Activated CD4-positive, alpha-beta memory T cell treated with anti-CD3 and anti-CD28 coated beads for 36 hours (primary cell): ENCODE measurements around the gene DCP2. TPM values are rescaled to one million over a fixed set of nuclear protein-coding genes. Genes with fewer than 3 reads are reported as not detected.

Experiments
- CTCF ChIA-PET: fragments of 350-600 bp; sonication (Branson Sonifier 250); formaldehyde crosslinking; loops from one replicate; lab custom pipeline; 2021; ENCODE audit warnings: antibody characterized with exemption, inconsistent platforms; lab: Charles Lee
- POLR2A ChIA-PET: fragments of 350-600 bp; sonication (Branson Sonifier 250); formaldehyde crosslinking; loops from one replicate; lab custom pipeline; 2021; ENCODE audit warnings: antibody characterized with exemption; lab: Charles Lee
- DNase-seq: peaks from one replicate; pipeline ENCODE4 v3.0.0-alpha.2; 2020
- H3K27ac Mint-ChIP-seq: one replicate; pipeline ENCODE4 v1.8.0; 2021; ENCODE audit warnings: mixed read lengths
- H3K27me3 Mint-ChIP-seq: one replicate; pipeline ENCODE4 v1.8.0; 2021; ENCODE audit warnings: mixed read lengths
- H3K36me3 Mint-ChIP-seq: one replicate; pipeline ENCODE4 v1.8.0; 2021; ENCODE audit warnings: mixed read lengths
- H3K4me1 Mint-ChIP-seq: one replicate; pipeline ENCODE4 v1.8.0; 2021; ENCODE audit warnings: low read depth, mixed read lengths
- H3K4me3 Mint-ChIP-seq: one replicate; pipeline ENCODE4 v1.8.0; 2021; ENCODE audit warnings: mild to moderate bottlenecking, mixed read lengths
- H3K9me3 Mint-ChIP-seq: one replicate; pipeline ENCODE4 v1.8.0; 2021; ENCODE audit warnings: mixed read lengths
- intact Hi-C: fragments of 100-400 bp; cut with micrococcal nuclease; formaldehyde crosslinking; loops from one replicate; pipeline ENCODE4 v1.15.1; 2023
- total RNA-seq, 2 experiments: library from RNA; stranded (reverse); gene quantifications; one replicate each; pipeline ENCODE4 v1.2.3, GENCODE V29; 2021

Gene DCP2
- total RNA-seq, 2 experiments from 2014 or later = 102 TPM

DNA sequence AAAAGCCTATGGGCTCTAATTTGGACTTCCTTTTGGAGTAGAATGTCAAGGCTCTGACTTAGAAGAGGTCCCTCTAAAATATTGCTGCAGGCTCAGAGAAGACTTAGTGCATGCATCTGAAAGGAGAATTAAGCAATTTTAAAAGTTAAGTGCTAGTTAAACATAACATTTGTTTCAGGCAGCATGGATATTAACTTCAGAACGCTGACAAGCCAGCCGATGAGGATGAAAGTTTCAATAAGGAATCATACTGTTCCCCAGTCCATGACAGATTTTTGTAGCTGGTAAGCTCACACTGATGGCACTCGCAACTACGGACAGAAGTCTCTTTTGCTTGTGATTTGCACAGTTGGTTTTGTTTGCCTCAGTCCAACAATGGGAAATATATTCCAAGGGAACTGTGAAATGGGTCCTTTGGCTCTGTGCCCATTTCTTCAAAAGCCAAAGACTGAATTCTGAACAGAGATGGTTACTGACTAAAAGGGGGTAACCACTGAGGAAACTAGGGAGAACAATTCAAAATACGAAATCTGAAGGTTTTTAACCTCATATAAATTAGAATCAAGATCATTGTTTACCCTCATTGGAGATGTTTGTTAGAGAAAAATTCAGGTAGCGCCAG is 47.6 kb downstream of the DCP2 start:
- peaks cover 31% of the 10 kb centered on the region for H3K36me3 Mint-ChIP-seq
- intact Hi-C loops = loop anchor here (5.0 to 10.0 kb wide), 2 partner anchors 271 to 498 kb away; no protein-coding TSS in a partner anchor
- H3K4me3 Mint-ChIP-seq = no peak overlapping the region
- H3K27ac Mint-ChIP-seq = no peak overlapping the region
- ChIA-PET CTCF (interaction anchor here (1.1 to 1.9 kb wide), 2 partner anchors 29 to 48 kb away, joined by 5 to 10 read pairs; partner anchors contain the start of gene DCP2), POLR2A (no interaction called here)
- H3K9me3 Mint-ChIP-seq = no peaks in the 10 kb centered on the region
- no peak for DNase-seq
- H3K4me1 Mint-ChIP-seq = peaks cover 53% of the 10 kb centered on the region
- H3K27me3 Mint-ChIP-seq = no peaks in the 10 kb centered on the region

DNA sequence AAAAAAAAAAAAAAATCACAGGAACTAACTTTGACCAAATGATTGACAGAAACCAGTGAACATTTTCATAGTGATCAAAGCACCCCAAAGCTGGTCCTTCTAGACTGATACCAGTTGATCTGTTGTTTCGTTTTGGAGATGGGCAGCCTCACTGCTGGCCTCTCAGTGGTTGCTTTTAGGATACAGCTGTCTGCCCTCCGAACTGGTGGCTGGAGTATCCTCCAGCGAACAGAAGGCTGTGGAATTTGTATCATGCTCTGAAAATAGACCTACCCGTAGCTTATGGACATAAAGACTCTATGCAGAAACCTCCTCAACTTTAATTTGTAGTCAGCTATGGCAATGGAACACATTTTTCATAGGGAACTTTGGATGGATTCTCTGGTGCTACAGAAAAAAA is 49.0 kb downstream of the DCP2 start:
- H3K4me1 Mint-ChIP-seq = peaks cover 40% of the 10 kb centered on the region
- no peaks in the 10 kb centered on the region for H3K27me3 Mint-ChIP-seq
- CTCF ChIA-PET = interaction anchor here (0.7 kb wide), 1 partner anchor 1242 kb away, joined by 5 read pairs; no protein-coding TSS in a partner anchor
- no peak overlapping the region for H3K27ac Mint-ChIP-seq
- no peak for DNase-seq
- POLR2A ChIA-PET = no interaction called here
- intact Hi-C loops = loop anchor here (10.0 kb wide), 1 partner anchor 269 kb away; no protein-coding TSS in a partner anchor
- no peaks in the 10 kb centered on the region for H3K9me3 Mint-ChIP-seq
- H3K4me3 Mint-ChIP-seq = no peak overlapping the region
- H3K36me3 Mint-ChIP-seq = peaks cover 33% of the 10 kb centered on the region

DNA sequence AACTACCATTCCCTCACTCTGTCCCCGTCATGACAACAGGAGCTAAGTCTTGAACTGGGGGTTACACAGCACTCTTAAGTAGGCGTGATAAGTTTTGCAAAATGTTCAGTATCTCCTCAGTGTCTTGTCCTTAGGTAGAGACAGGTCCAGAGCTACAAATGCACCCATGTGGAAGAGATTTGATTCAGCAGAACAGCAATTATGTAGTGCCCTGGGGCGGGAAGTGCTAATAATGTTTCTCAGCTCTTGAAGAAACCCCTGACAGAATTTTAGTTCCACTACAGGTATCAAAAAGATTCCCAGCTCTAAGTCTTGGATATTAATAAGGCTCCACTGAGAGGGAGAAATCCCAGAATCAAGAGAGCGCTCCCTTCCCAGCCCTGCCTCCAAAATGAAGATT is 49.6 kb downstream of the DCP2 start:
- intact Hi-C loops = loop anchor here (10.0 kb wide), 1 partner anchor 269 kb away; no protein-coding TSS in a partner anchor
- Mint-ChIP-seq H3K27ac (no peak overlapping the region), H3K27me3 (no peaks in the 10 kb centered on the region), H3K9me3 (no peaks in the 10 kb centered on the region), H3K36me3 (peaks cover 33% of the 10 kb centered on the region), H3K4me3 (no peak overlapping the region), H3K4me1 (peaks cover 34% of the 10 kb centered on the region)
- POLR2A ChIA-PET = no interaction called here
- CTCF ChIA-PET = no interaction called here
- no peak for DNase-seq

DNA sequence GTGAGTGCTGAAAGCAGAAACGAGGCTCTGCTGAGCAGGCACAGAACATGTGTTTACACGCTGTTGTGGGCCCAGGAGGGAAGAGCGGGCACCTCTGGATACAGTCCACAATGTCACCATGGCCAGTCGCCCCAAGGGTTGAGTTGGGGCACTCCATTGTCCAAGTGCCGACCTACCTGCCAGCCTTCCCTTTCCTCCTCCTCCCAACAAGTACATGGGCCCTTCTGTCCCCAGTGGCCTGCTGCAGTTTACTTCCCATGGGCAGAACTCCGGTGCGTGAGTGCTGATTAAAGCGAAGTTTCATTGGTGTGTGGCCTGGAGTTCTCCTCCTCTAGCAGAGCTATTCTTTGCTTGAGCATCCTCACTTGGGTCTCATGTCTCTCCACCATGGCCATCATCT is 50.4 kb downstream of the DCP2 start:
- no peaks in the 10 kb centered on the region for H3K9me3 Mint-ChIP-seq
- ChIA-PET POLR2A (no interaction called here), CTCF (no interaction called here)
- H3K4me1 Mint-ChIP-seq = peaks cover 27% of the 10 kb centered on the region
- H3K27ac Mint-ChIP-seq = no peak overlapping the region
- H3K36me3 Mint-ChIP-seq = peaks cover 33% of the 10 kb centered on the region
- intact Hi-C loops = loop anchor here (10.0 kb wide), 1 partner anchor 268 kb away; no protein-coding TSS in a partner anchor
- no peak overlapping the region for H3K4me3 Mint-ChIP-seq
- DNase-seq = no peak
- H3K27me3 Mint-ChIP-seq = no peaks in the 10 kb centered on the region

DNA sequence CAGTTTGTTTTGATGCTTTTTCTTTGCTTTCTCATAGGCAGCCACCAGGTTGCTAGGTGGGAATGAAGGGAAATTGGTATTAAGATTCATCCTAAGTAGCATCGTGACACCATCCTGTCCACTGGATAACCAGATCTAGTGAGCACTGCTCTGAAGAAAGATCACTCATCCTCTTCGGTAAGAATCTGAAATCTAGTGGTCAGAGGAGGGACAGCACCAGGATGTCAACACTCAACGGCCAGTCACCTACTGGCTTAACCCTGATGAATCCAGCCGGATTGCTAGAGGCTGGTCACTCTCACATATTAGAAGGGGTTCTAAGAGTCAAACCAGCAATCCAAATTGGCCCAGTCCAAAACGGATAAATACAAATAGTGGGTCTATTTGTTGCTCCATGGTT is 50.8 kb downstream of the DCP2 start:
- Mint-ChIP-seq H3K4me1 (peaks cover 23% of the 10 kb centered on the region), H3K9me3 (no peaks in the 10 kb centered on the region), H3K27me3 (no peaks in the 10 kb centered on the region), H3K27ac (no peak overlapping the region), H3K36me3 (peaks cover 31% of the 10 kb centered on the region), H3K4me3 (no peak overlapping the region)
- CTCF ChIA-PET = no interaction called here
- POLR2A ChIA-PET = no interaction called here
- DNase-seq = no peak
- intact Hi-C loops = loop anchor here (10.0 kb wide), 1 partner anchor 267 kb away; no protein-coding TSS in a partner anchor

DNA sequence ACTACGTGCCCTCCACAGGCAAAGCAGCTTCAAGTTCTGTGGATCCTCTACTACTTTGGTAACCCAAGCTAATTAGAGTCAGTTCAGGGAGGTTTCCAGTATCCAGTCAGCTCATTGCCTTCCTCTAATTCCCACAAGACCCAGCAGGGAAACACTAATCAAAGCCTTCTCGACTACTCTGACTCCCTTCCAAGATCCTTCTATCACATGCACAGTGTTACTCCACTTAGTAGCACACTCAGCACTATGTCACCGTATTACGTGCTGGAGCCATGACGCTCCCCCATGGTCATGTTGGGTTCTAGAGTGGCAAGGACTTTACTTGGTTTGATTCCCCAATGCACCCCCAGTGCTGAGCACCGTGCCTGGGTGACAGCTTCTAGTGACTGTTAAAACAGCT is 53.0 kb downstream of the DCP2 start:
- peaks cover 3% of the 10 kb centered on the region for H3K4me1 Mint-ChIP-seq
- ChIA-PET CTCF (interaction anchor here (1.3 kb wide), 1 partner anchor 33 kb away, joined by 3 read pairs; no protein-coding TSS in a partner anchor), POLR2A (no interaction called here)
- H3K27me3 Mint-ChIP-seq = no peaks in the 10 kb centered on the region
- no peak for DNase-seq
- intact Hi-C loops = loop anchor here (10.0 kb wide), 1 partner anchor 265 kb away; no protein-coding TSS in a partner anchor
- no peaks in the 10 kb centered on the region for H3K9me3 Mint-ChIP-seq
- no peak overlapping the region for H3K4me3 Mint-ChIP-seq
- H3K36me3 Mint-ChIP-seq = peaks cover 21% of the 10 kb centered on the region
- no peak overlapping the region for H3K27ac Mint-ChIP-seq

DNA sequence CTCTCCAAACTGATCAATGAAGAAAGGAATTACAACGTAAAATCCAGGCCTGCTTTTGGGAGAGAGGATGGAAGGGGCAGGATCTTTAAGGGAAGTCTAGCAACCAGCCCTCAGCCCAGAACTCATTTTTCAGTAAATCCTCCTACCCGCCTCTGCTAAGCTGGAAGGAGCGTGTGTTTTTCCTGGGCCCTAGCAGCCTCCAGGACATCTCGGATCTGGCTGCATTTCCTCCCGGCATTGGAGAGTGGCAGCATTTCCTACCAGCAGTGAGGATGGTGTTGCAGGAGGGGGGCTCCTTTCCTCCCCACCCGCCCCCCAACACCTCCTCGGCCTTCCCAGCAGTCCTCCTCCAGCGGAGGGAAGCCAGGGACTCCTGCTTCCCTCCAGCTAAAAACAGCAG is 54.5 kb downstream of the DCP2 start:
- no peak overlapping the region for H3K27ac Mint-ChIP-seq
- no peaks in the 10 kb centered on the region for H3K9me3 Mint-ChIP-seq
- ChIA-PET CTCF (interaction anchor here (0.6 to 1.3 kb wide), 2 partner anchors 35 to 462 kb away, joined by 3 read pairs; no protein-coding TSS in a partner anchor), POLR2A (no interaction called here)
- H3K4me3 Mint-ChIP-seq = no peak overlapping the region
- H3K36me3 Mint-ChIP-seq = peaks cover 21% of the 10 kb centered on the region
- no peaks in the 10 kb centered on the region for H3K27me3 Mint-ChIP-seq
- no peak for DNase-seq
- no peaks in the 10 kb centered on the region for H3K4me1 Mint-ChIP-seq
- intact Hi-C loops = no loop called here

DNA sequence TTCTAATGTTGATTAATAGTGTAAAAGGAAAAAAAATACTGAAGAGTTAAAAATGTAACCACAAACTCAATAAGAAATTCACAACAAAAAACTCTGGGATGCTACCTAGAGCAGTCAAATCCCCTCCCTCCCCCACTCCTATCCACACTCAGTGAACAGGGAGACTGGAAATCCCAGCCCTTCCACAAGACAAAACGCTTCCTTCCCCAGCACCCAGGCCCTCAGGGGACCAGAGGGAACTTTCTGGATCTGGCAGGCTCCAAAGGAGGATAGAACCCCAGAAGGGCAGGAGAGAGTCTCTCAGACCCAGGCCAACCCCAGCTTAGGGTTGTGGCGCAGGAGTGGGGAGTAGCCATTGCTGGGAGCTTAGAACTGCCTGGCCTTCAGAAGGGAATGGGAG is 55.0 kb downstream of the DCP2 start:
- Mint-ChIP-seq H3K4me3 (no peak overlapping the region), H3K27me3 (no peaks in the 10 kb centered on the region), H3K27ac (no peak overlapping the region), H3K36me3 (peaks cover 20% of the 10 kb centered on the region), H3K4me1 (no peaks in the 10 kb centered on the region), H3K9me3 (no peaks in the 10 kb centered on the region)
- CTCF ChIA-PET = interaction anchor here (0.6 kb wide), 1 partner anchor 461 kb away, joined by 3 read pairs; no protein-coding TSS in a partner anchor
- intact Hi-C loops = no loop called here
- no peak for DNase-seq
- POLR2A ChIA-PET = no interaction called here

DNA sequence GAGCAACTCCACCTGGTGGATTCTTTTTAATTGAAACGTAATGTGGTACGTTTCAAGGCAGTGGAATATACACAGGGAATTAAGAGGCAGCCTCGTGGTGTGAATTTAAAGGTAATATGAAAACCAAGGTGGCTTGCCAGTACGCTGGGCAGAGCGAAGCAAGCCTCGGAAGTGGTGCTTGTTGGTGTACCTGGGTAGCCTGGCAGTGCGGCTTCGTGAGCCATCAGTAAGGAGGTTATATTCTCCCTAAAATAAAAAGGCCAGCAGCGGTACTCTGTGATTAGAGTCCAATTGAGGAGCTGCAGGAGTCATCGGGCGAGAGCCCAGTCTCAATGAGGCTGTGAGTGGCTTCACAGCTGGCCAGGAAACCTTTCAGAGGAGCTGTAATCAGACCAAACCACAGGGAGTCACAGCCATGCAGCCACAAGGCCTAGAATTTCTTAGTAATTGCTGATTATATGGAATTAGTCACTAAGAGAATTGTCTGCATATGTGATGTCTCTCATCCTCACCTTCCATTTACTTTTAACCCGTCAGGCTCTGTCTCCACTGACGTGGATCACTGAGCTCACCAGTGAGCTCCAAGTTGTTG is 57.7 kb downstream of the DCP2 start:
- peaks cover 5% of the 10 kb centered on the region for H3K36me3 Mint-ChIP-seq
- POLR2A ChIA-PET = no interaction called here
- H3K9me3 Mint-ChIP-seq = no peaks in the 10 kb centered on the region

DNA sequence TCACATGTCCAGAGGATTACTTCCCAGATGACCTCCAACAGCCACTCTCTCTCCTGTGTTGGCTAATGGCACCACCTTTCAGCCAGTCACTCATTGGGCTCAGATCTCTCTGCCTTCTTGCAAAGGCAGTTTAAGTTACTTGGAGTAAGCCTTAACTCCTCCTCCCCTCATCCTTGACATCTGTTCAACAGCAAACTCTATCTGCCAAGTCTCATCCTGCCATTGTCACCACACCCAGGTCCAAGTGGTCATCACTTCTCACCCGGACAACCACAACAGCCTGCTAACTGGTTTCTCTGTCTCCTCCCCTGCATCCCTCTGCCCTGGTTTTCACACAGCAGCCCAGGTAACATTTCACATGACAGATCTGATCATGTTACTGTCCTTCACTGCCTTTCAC is 58.5 kb downstream of the DCP2 start:
- intact Hi-C loops = no loop called here
- H3K9me3 Mint-ChIP-seq = no peaks in the 10 kb centered on the region
- no peak overlapping the region for H3K4me3 Mint-ChIP-seq
- no peak for DNase-seq
- no peak overlapping the region for H3K27ac Mint-ChIP-seq
- H3K36me3 Mint-ChIP-seq = no peaks in the 10 kb centered on the region
- no peaks in the 10 kb centered on the region for H3K4me1 Mint-ChIP-seq
- ChIA-PET CTCF (no interaction called here), POLR2A (no interaction called here)
- no peaks in the 10 kb centered on the region for H3K27me3 Mint-ChIP-seq

More for the DNA sequence above, 57.7 kb downstream of the DCP2 start:
- Mint-ChIP-seq H3K4me3 (no peak overlapping the region), H3K27me3 (no peaks in the 10 kb centered on the region), H3K4me1 (no peaks in the 10 kb centered on the region), H3K27ac (no peak overlapping the region)
- no peak for DNase-seq
- intact Hi-C loops = no loop called here
- CTCF ChIA-PET = interaction anchor here (2.1 kb wide), 1 partner anchor 38 kb away, joined by 7 read pairs; no protein-coding TSS in a partner anchor

DNA sequence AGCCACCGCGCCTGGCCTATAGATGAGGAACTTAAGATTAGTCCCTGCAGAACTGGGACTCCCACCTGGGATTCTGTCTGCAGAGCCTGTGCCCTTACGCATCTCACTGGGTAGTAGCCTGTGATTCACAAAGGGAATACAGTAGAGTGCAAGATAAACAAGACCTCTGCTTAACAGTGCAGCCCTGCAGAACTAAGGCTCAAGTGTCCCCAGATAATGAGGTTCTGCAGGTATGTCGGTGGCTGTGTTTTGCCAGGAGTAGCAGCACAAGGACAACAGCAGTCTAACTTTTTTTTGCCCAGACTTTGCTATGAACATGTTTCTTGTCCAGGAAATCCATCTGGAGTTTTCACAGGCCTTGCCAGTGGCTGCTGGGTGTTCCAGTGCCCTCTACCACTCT is 59.7 kb downstream of the DCP2 start:
- ChIA-PET CTCF (no interaction called here), POLR2A (no interaction called here)
- Mint-ChIP-seq H3K9me3 (no peaks in the 10 kb centered on the region), H3K27me3 (no peaks in the 10 kb centered on the region), H3K4me1 (no peaks in the 10 kb centered on the region), H3K27ac (no peak overlapping the region), H3K36me3 (no peaks in the 10 kb centered on the region), H3K4me3 (no peak overlapping the region)
- intact Hi-C loops = no loop called here
- DNase-seq = no peak

DNA sequence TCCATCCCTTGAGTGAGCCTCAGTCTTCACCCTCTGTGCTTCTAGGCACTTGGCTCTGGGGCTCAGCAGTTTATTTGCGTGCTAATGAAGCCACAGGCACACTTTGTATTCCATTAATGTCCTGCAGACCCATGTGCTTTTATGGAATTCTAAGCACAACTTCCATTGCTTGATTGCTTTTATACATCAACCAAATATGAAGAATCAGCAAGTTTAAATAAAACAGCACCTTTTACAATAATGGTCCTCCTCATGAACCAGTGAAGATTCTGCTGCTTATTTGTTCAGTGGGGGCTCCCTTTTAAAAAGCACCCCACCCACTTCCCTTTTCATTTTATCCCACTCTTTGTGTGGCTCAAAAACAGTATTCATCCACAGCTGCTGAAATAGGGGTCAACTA is 60.2 kb downstream of the DCP2 start:
- no peaks in the 10 kb centered on the region for H3K9me3 Mint-ChIP-seq
- DNase-seq = no peak
- no peaks in the 10 kb centered on the region for H3K27me3 Mint-ChIP-seq
- POLR2A ChIA-PET = no interaction called here
- no peaks in the 10 kb centered on the region for H3K4me1 Mint-ChIP-seq
- intact Hi-C loops = no loop called here
- H3K27ac Mint-ChIP-seq = no peak overlapping the region
- CTCF ChIA-PET = no interaction called here
- no peak overlapping the region for H3K4me3 Mint-ChIP-seq
- H3K36me3 Mint-ChIP-seq = no peaks in the 10 kb centered on the region
